GM10847 (cell line): Measurements from ENCODE around the gene NOL6.

Source experiments
- POLR2A ChIP-seq: IDR thresholded peaks from 2 replicates; pipeline ENCODE4 v1.6.1; 2011; ENCODE audit not compliant: insufficient read length; ENCODE audit errors: extremely low read depth

Gene NOL6

GRCh38 chr9:33416996-33417395 is 56.7 kb downstream of the NOL6 start:
- no peak for TF ChIP-seq POLR2A

DNA sequence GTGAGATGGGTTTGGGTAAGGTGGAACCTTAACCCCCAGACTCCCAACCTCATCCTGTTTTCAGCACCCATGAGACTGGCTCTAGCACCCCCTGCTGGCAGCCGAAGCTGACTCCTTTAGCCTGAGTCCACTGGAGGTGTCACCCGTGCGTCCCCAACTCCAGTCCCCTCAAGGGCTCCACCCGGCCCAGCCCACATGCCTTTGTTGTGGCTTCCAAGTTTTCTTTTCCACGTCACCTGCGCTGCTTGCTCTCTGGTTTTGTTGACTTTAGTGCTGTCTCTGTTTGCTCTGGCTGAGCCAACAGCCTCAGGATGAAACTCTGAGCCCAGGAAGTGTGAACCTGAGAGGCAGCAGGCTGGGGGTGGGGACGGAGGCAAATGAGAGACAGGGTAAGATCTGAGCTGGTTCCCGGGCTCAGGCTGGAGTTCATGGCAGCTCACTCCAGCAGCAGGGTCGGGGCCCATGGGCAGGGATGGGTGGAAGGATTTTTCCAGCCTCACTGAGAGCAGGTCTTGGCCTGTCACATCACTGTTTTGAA is 58.2 kb downstream of the NOL6 start:
- TF ChIP-seq POLR2A: no peak

GRCh38 chr9:33414889-33415500 is 58.7 kb downstream of the NOL6 start:
- no peak for TF ChIP-seq POLR2A

- TF ChIP-seq POLR2A: no peak
These were observed 59.5 kb downstream of the NOL6 start for GRCh38 chr9:33414268-33414667.
